Liver (tissue), 9 donors: ENCODE data around the gene SGO2. TPM values are rescaled to one million over a fixed set of nuclear protein-coding genes. Genes with fewer than 3 reads are reported as not detected.

Experiments
- DNase-seq: peaks from one replicate; pipeline ENCODE4 v3.0.0-alpha.2; 2017; ENCODE audit warnings: low spot score
- H3K27ac ChIP-seq, 2 donors: one replicate each; pipeline ENCODE4 v1.7.0; 2013; ENCODE audit warnings: inconsistent platforms in 2 of 2, low read length in 2 of 2, control low read depth in 1 of 2, low read depth in 1 of 2, mild to moderate bottlenecking in 1 of 2
- H3K27me3 ChIP-seq, 4 donors: one replicate each; pipeline versions ENCODE4 v1.6.1 to v1.7.0; 2013; ENCODE audit warnings: low read length in 3 of 4, inconsistent platforms in 1 of 4, mild to moderate bottlenecking in 1 of 4, moderate library complexity in 1 of 4; ENCODE audit not compliant: control insufficient read depth in 4 of 4, insufficient read depth in 4 of 4
- H3K36me3 ChIP-seq, 4 donors: one replicate each; pipeline versions ENCODE4 v1.6.1 to v1.7.0; 2013; ENCODE audit warnings: low read length in 3 of 4, mild to moderate bottlenecking in 3 of 4, low read depth in 1 of 4, moderate library complexity in 1 of 4; ENCODE audit not compliant: control insufficient read depth in 4 of 4, insufficient read depth in 3 of 4
- H3K4me1 ChIP-seq, 4 donors: one replicate each; pipeline versions ENCODE4 v1.6.1 to v1.7.0; 2013; ENCODE audit warnings: low read length in 3 of 4, mild to moderate bottlenecking in 3 of 4, moderate library complexity in 1 of 4; ENCODE audit not compliant: control insufficient read depth in 4 of 4, insufficient read depth in 4 of 4
- H3K4me3 ChIP-seq, 3 donors: one replicate each; pipeline versions ENCODE4 v1.6.1 to v1.7.0; 2013; ENCODE audit warnings: low read length in 3 of 3, control low read depth in 1 of 3, low read depth in 1 of 3, mild to moderate bottlenecking in 1 of 3
- H3K9ac ChIP-seq, 2 donors: one replicate each; pipeline ENCODE4 v1.7.0; 2013; ENCODE audit warnings: low read length in 2 of 2, mild to moderate bottlenecking in 2 of 2, moderate library complexity in 2 of 2, control low read depth in 1 of 2, low read depth in 1 of 2
- H3K9me3 ChIP-seq, 4 donors: one replicate each; pipeline versions ENCODE4 v1.6.1 to v1.7.0; 2013; ENCODE audit warnings: low read length in 3 of 4; ENCODE audit not compliant: control insufficient read depth in 4 of 4
- ATF3 ChIP-seq: IDR thresholded peaks from 2 replicates; pipeline ENCODE4 v1.6.1; 2016; ENCODE audit warnings: antibody characterized with exemption
- EGR1 ChIP-seq, 2 donors: IDR thresholded peaks; 2 replicates each; pipeline ENCODE4 v1.6.1; 2016 to 2018; ENCODE audit warnings: antibody characterized with exemption in 2 of 2, low read depth in 2 of 2
- FOXA1 ChIP-seq: IDR thresholded peaks from 2 replicates; pipeline ENCODE4 v1.6.1; 2016; ENCODE audit warnings: antibody characterized with exemption
- FOXA2 ChIP-seq: IDR thresholded peaks from 2 replicates; pipeline ENCODE4 v1.6.1; 2016; ENCODE audit warnings: antibody characterized with exemption
- HNF4A ChIP-seq, 2 donors: conservative IDR thresholded peaks; 2 replicates each; pipeline ENCODE4 v1.6.1; 2016; ENCODE audit warnings: antibody characterized with exemption in 2 of 2, mild to moderate bottlenecking in 2 of 2
- HNF4G ChIP-seq: IDR thresholded peaks from 2 replicates; pipeline ENCODE4 v1.6.1; 2016; ENCODE audit warnings: antibody characterized with exemption
- JUND ChIP-seq, 2 donors: IDR thresholded peaks; 2 replicates each; pipeline ENCODE4 v1.6.1; 2016; ENCODE audit warnings: antibody characterized with exemption in 2 of 2
- NR2F2 ChIP-seq: IDR thresholded peaks from 2 replicates; pipeline ENCODE4 v1.6.1; 2016; ENCODE audit warnings: antibody characterized with exemption
- RAD21 ChIP-seq, 2 donors: IDR thresholded peaks; 2 replicates each; pipeline ENCODE4 v1.6.1; 2016; ENCODE audit warnings: antibody characterized with exemption in 2 of 2, mild to moderate bottlenecking in 2 of 2
- TAF1 ChIP-seq: conservative IDR thresholded peaks from 2 replicates; pipeline ENCODE4 v1.6.1; 2016; ENCODE audit warnings: antibody characterized with exemption, mild to moderate bottlenecking
- WGBS: extraction: QIAGEN DNeasy Blood & Tissue Kit; methylation state at CpG from one replicate; pipeline ENCODE4 v1.1.7; 2013; 5-methylcytosine and 5-hydroxymethylcytosine counted together
- polyA plus RNA-seq, 2 donors: library from polyadenylated mRNA; stranded (reverse) in 1 of 2; unstranded in 1 of 2; fragments of 200-250 nt in 1 of 2; fragments of >200 nt in 1 of 2; fragmentation: Nextera tagmentation in 1 of 2; extraction: Ambion mirVana in 1 of 2; gene quantifications; one replicate each; pipeline versions ENCODE4 v1.2.1 to v1.2.3, GENCODE V29; 2013 to 2015
- total RNA-seq, 2 donors: library from RNA; depleted of rRNA; stranded (reverse); fragments of >200 nt; gene quantifications; one replicate each; pipeline ENCODE4 v1.2.3, GENCODE V29; 2014
- TF ChIP-seq, protein P1 (sequence below): IDR thresholded peaks from 2 replicates; pipeline ENCODE4 v1.6.1; 2016; ENCODE audit warnings: antibody characterized with exemption, mild to moderate bottlenecking
- TF ChIP-seq, protein P2 (sequence below): IDR thresholded peaks from 2 replicates; pipeline ENCODE4 v1.6.1; 2016; ENCODE audit warnings: antibody characterized with exemption
- TF ChIP-seq, protein P3 (sequence below): fragments of 150-350 bp; IDR thresholded peaks from 2 replicates; pipeline ENCODE4 v1.5.1; 2017; ENCODE audit warnings: improper control_type of control experiment, low read depth, low read length; ENCODE audit not compliant: missing input control
- TF ChIP-seq, protein P4 (sequence below): IDR thresholded peaks from 2 replicates; pipeline ENCODE4 v1.6.1; 2016; ENCODE audit warnings: antibody characterized with exemption
- donor health status: healthy.
- donor health status: healthy.
- donor health status: healthy.
- donor health status: healthy.
- donor health status: healthy.

Gene SGO2
- total and polyA plus RNA-seq, 4 donors, result 0.58 to 14.9 (median 0.77) TPM

DNA sequence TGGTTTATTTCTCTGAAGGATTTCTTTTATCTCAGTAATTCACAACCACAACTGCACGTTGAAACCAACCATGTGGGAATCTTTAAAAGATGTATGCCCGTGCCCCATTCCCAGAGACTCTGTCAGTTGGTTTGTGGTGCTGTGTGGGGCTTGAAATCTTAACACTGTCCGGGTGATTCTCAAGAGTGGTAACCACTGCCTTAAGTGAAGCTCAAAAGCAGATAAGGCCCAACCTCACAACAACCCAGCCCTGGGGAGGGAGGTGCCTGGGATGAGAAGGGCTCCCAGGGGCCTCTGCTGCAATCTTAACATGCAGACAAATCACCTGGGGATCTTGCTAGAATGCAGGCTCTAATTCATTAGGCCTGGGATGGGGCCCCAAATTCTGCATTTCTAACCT, 73.2 kb downstream of the SGO2 start:
- Histone ChIP-seq H3K9ac (no peak overlapping the region), H3K27ac (no peak overlapping the region), H3K4me1 (peaks cover 6 to 10% (median 7%) of the 10 kb centered on the region in 4 donors), H3K9me3 (no peaks in the 10 kb centered on the region), H3K27me3 (no peaks in the 10 kb centered on the region), H3K36me3 (peaks cover 8 to 87% (median 61%) of the 10 kb centered on the region in 4 donors), H3K4me3 (no peak overlapping the region)
- TF ChIP-seq, protein P1, sequence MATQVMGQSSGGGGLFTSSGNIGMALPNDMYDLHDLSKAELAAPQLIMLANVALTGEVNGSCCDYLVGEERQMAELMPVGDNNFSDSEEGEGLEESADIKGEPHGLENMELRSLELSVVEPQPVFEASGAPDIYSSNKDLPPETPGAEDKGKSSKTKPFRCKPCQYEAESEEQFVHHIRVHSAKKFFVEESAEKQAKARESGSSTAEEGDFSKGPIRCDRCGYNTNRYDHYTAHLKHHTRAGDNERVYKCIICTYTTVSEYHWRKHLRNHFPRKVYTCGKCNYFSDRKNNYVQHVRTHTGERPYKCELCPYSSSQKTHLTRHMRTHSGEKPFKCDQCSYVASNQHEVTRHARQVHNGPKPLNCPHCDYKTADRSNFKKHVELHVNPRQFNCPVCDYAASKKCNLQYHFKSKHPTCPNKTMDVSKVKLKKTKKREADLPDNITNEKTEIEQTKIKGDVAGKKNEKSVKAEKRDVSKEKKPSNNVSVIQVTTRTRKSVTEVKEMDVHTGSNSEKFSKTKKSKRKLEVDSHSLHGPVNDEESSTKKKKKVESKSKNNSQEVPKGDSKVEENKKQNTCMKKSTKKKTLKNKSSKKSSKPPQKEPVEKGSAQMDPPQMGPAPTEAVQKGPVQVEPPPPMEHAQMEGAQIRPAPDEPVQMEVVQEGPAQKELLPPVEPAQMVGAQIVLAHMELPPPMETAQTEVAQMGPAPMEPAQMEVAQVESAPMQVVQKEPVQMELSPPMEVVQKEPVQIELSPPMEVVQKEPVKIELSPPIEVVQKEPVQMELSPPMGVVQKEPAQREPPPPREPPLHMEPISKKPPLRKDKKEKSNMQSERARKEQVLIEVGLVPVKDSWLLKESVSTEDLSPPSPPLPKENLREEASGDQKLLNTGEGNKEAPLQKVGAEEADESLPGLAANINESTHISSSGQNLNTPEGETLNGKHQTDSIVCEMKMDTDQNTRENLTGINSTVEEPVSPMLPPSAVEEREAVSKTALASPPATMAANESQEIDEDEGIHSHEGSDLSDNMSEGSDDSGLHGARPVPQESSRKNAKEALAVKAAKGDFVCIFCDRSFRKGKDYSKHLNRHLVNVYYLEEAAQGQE, result no peak
- DNase-seq, result no peak
- WGBS, result 90% methylated on average over 3 of the region's 3 CpGs

DNA sequence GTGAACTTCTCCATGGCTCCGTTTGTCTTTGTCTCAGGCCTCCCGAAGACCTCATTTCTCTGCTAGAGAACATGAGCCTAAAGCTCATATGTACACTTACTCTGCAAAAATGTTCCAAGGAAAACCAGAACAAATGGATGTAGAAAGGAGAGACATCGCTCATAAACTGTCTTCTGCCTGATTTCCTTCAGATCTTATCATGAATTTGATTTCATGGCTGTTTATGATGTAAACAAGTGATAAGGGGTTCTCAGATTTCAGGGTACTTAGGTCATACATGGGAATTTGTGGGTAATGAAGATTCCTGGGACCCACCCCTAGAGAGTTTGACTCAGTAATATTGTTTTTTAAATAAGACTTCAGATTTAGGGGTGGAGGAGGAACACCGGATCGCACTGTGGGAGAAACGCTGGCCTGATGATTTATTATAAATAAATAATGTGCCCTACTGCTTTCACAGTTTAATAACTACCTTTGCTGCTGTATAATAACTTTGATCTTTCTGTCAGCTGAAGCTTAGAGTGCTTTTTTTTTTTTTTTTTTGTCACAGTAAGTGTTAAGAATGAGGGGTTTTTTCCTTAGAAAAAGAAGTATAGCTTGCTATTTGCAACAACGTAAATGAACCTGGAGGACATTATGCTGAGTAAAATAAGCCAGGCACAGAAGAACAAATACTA, 74.7 kb downstream of the SGO2 start:
- WGBS, result 90% methylated on average over 7 of the region's 7 CpGs
- Histone ChIP-seq H3K9ac (no peak overlapping the region), H3K27ac (no peak overlapping the region), H3K36me3 (peaks cover 6 to 85% (median 67%) of the 10 kb centered on the region in 4 donors), H3K4me1 (peaks cover 0 to 4% (median 1%) of the 10 kb centered on the region in 4 donors), H3K27me3 (no peaks in the 10 kb centered on the region), H3K4me3 (no peak overlapping the region), H3K9me3 (no peaks in the 10 kb centered on the region)
- TF ChIP-seq FOXA2, result no peak
- TF ChIP-seq HNF4A (conservative IDR thresholded peaks at IDR 0.05), result no peak
- TF ChIP-seq TAF1, result no peak
- no peak for TF ChIP-seq HNF4G
- no peak for TF ChIP-seq EGR1 (IDR thresholded peaks at IDR 0.05; ENCODE audit: low read depth in 2 of 2)
- no peak for DNase-seq

- TF ChIP-seq TAF1 (no peak), NR2F2 (no peak), FOXA2 (no peak), JUND (IDR thresholded peaks at IDR 0.05) (no peak), ATF3 (no peak), HNF4A (conservative IDR thresholded peaks at IDR 0.05) (no peak), FOXA1 (no peak), RAD21 (IDR thresholded peaks at IDR 0.05) (no peak)
- TF ChIP-seq, protein P1, result no peak
- TF ChIP-seq, protein P2, sequence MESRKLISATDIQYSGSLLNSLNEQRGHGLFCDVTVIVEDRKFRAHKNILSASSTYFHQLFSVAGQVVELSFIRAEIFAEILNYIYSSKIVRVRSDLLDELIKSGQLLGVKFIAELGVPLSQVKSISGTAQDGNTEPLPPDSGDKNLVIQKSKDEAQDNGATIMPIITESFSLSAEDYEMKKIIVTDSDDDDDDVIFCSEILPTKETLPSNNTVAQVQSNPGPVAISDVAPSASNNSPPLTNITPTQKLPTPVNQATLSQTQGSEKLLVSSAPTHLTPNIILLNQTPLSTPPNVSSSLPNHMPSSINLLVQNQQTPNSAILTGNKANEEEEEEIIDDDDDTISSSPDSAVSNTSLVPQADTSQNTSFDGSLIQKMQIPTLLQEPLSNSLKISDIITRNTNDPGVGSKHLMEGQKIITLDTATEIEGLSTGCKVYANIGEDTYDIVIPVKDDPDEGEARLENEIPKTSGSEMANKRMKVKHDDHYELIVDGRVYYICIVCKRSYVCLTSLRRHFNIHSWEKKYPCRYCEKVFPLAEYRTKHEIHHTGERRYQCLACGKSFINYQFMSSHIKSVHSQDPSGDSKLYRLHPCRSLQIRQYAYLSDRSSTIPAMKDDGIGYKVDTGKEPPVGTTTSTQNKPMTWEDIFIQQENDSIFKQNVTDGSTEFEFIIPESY, result no peak
- TF ChIP-seq, protein P3, sequence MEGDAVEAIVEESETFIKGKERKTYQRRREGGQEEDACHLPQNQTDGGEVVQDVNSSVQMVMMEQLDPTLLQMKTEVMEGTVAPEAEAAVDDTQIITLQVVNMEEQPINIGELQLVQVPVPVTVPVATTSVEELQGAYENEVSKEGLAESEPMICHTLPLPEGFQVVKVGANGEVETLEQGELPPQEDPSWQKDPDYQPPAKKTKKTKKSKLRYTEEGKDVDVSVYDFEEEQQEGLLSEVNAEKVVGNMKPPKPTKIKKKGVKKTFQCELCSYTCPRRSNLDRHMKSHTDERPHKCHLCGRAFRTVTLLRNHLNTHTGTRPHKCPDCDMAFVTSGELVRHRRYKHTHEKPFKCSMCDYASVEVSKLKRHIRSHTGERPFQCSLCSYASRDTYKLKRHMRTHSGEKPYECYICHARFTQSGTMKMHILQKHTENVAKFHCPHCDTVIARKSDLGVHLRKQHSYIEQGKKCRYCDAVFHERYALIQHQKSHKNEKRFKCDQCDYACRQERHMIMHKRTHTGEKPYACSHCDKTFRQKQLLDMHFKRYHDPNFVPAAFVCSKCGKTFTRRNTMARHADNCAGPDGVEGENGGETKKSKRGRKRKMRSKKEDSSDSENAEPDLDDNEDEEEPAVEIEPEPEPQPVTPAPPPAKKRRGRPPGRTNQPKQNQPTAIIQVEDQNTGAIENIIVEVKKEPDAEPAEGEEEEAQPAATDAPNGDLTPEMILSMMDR, result no peak
- TF ChIP-seq, protein P4, sequence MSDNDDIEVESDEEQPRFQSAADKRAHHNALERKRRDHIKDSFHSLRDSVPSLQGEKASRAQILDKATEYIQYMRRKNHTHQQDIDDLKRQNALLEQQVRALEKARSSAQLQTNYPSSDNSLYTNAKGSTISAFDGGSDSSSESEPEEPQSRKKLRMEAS, result no peak
- Histone ChIP-seq H3K4me3 (no peak overlapping the region), H3K27me3 (no peaks in the 10 kb centered on the region), H3K4me1 (peaks cover 0 to 4% (median 0%) of the 10 kb centered on the region in 4 donors), H3K9ac (no peak overlapping the region), H3K9me3 (no peaks in the 10 kb centered on the region), H3K36me3 (peaks cover 6 to 79% (median 61%) of the 10 kb centered on the region in 4 donors), H3K27ac (no peak overlapping the region)
- no peak for DNase-seq
- 94% methylated on average over 4 of the region's 4 CpGs for WGBS
These were observed 76.6 kb downstream of the SGO2 start for GRCh38 chr2:200602584-200602983.
